Right lobe of liver (tissue), 6 donors: ENCODE results near the gene ZCCHC7. TPM values are rescaled to one million over a fixed set of nuclear protein-coding genes. Genes with fewer than 3 reads are reported as not detected.
"Not testable (repeated sequence)": the region's sequence is repeated elsewhere in the genome, so short reads cannot be mapped to it uniquely, and the experiment has no call there.

Experiments
- ATAC-seq, 4 donors: fragments of 200-7000 bp; cut with Tn5 transposase; one replicate each; pipeline ENCODE4 v1.9.1; 2020; ENCODE audit warnings: mild to moderate bottlenecking in 4 of 4, moderate library complexity in 4 of 4
- DNase-seq, 3 donors: peaks; one replicate each; pipeline ENCODE4 v3.0.0-alpha.2; 2020
- H3K27ac ChIP-seq, 3 donors: fragments of 200-600 bp; one replicate each; pipeline ENCODE4 v1.8.0; 2022
- H3K27me3 ChIP-seq, 2 donors: fragments of 200-600 bp; one replicate each; pipeline ENCODE4 v1.8.0; 2022
- H3K36me3 ChIP-seq, 4 donors: fragments of 200-600 bp; sonication (generic) in 1 of 4; one replicate each; pipeline versions ENCODE4 v1.5.1 to v1.8.0; 2017 to 2022; ENCODE audit warnings: control low read depth in 1 of 4
- H3K4me1 ChIP-seq, 4 donors: fragments of 200-600 bp; sonication (generic) in 1 of 4; one replicate each; pipeline versions ENCODE4 v1.5.1 to v1.8.0; 2017 to 2022; ENCODE audit warnings: control low read depth in 1 of 4
- H3K4me3 ChIP-seq, 3 donors: fragments of 200-600 bp; one replicate each; pipeline ENCODE4 v1.8.0; 2022
- H3K9me3 ChIP-seq, 4 donors: fragments of 200-600 bp; sonication (generic) in 1 of 4; one replicate each; pipeline versions ENCODE4 v1.5.1 to v1.8.0; 2017 to 2022; ENCODE audit warnings: control low read depth in 1 of 4
- CTCF ChIP-seq, 4 donors: fragments of 200-600 bp in 3 of 4; fragments of 450-650 bp in 1 of 4; IDR thresholded peaks; one replicate each; pipeline versions ENCODE4 v1.5.1 to v1.8.0; 2016 to 2022; ENCODE audit warnings: antibody characterized with exemption in 4 of 4, mild to moderate bottlenecking in 2 of 4
- POLR2A ChIP-seq: fragments of 450-650 bp; IDR thresholded peaks from one replicate; pipeline ENCODE4 v1.6.1; 2017; ENCODE audit warnings: antibody characterized with exemption, mild to moderate bottlenecking
- WGBS: methylation state at CpG from one replicate; pipeline ENCODE4 v1.1.6; 2018; ENCODE audit warnings: low coverage, low lambda C conversion rate; ENCODE audit not compliant: insufficient coverage; ENCODE audit errors: missing lambda C conversion rate; 5-methylcytosine and 5-hydroxymethylcytosine counted together
- intact Hi-C, 2 donors: fragments of 100-400 bp; cut with DNase I; formaldehyde crosslinking; loops; one replicate each; pipeline versions ENCODE4 v1.11.2 to v1.14.1; 2022
- total RNA-seq, 6 experiments: library from RNA; depleted of rRNA in 2 of 6; stranded (reverse); fragments of >200 nt in 2 of 6; fragmentation: NEBNext Ultra II Directional in 3 of 6; extraction: Animal tissue kit (Norgen Biotek cat#: 25700) in 3 of 6; gene quantifications; one replicate each; pipeline versions ENCODE4 v1.1.0 to v1.2.4, GENCODE V29; 2016 to 2023
- donor health status: DM: no; HTN: yes; CAD: no.
- donor health status: DM: no; HTN: no; CAD: no.
- donor health status: DM: no; HTN: no; CAD: no.
- donor health status: DM: no; HTN: yes; CAD: no.
- donor health status: DM: no; HTN: yes; CAD: no.

Gene ZCCHC7
- total RNA-seq, 6 experiments from 2014 or later, result 5.9 to 10.0 (median 7.2) TPM

GRCh38 chr9:37390759-37391158 lies 270.4 kb downstream of the ZCCHC7 start:
- no peaks in the 10 kb centered on the region for H3K4me1 ChIP-seq
- H3K36me3 ChIP-seq, result no peaks in the 10 kb centered on the region
- H3K27me3 ChIP-seq, result no peaks in the 10 kb centered on the region
- intact Hi-C loops, result no loop called here
- DNase-seq (no peak), ATAC-seq (peak; percentile 62 to 78 (median 71))
- H3K27ac ChIP-seq, result no peak overlapping the region
- TF ChIP-seq POLR2A (no peak), CTCF (IDR thresholded peaks at IDR 0.05) (peak; percentile 22 to 50 (median 36))
- no peak overlapping the region for H3K4me3 ChIP-seq
- 30% methylated on average over 7 of the region's 7 CpGs for WGBS
- H3K9me3 ChIP-seq, result no peaks in the 10 kb centered on the region

GRCh38 chr9:37392272-37392671 lies 271.9 kb downstream of the ZCCHC7 start:
- H3K9me3 ChIP-seq, result no peaks in the 10 kb centered on the region
- H3K4me3 ChIP-seq, result no peak overlapping the region
- H3K27ac ChIP-seq, result no peak overlapping the region
- H3K36me3 ChIP-seq, result no peaks in the 10 kb centered on the region
- DNase-seq (no peak), ATAC-seq (no peak)
- no peaks in the 10 kb centered on the region for H3K27me3 ChIP-seq
- H3K4me1 ChIP-seq, result no peaks in the 10 kb centered on the region
- WGBS, result 76% methylated on average over 6 of the region's 8 CpGs
- no peak for TF ChIP-seq CTCF (IDR thresholded peaks at IDR 0.05)
- TF ChIP-seq POLR2A, result no peak
- intact Hi-C loops, result no loop called here

- WGBS, result 74% methylated on average over 8 of the region's 12 CpGs
- TF ChIP-seq POLR2A (no peak), CTCF (IDR thresholded peaks at IDR 0.05) (no peak)
- intact Hi-C loops, result no loop called here
- no peak for DNase-seq
- Histone ChIP-seq H3K4me3 (no peak overlapping the region), H3K36me3 (no peaks in the 10 kb centered on the region), H3K4me1 (peaks cover 0 to 7% (median 3%) of the 10 kb centered on the region in 4 donors), H3K27ac (no peak overlapping the region), H3K9me3 (no peaks in the 10 kb centered on the region), H3K27me3 (no peaks in the 10 kb centered on the region)
- ATAC-seq, result no peak
Observed at GRCh38 chr9:37395229-37395628, 274.9 kb downstream of the ZCCHC7 start.

- no peaks in the 10 kb centered on the region for H3K36me3 ChIP-seq
- DNase-seq (no peak), ATAC-seq (no peak)
- WGBS, result 80% methylated on average over 7 of the region's 8 CpGs
- no peaks in the 10 kb centered on the region for H3K9me3 ChIP-seq
- intact Hi-C loops, result no loop called here
- TF ChIP-seq POLR2A (no peak), CTCF (IDR thresholded peaks at IDR 0.05) (no peak)
- H3K27ac ChIP-seq, result no peak overlapping the region
- peaks cover 0 to 7% (median 3%) of the 10 kb centered on the region in 4 donors for H3K4me1 ChIP-seq
- H3K4me3 ChIP-seq, result no peak overlapping the region
- H3K27me3 ChIP-seq, result no peaks in the 10 kb centered on the region
Observed at GRCh38 chr9:37395663-37396062, 275.3 kb downstream of the ZCCHC7 start.

- ATAC-seq, H3K4me3 ChIP-seq, H3K4me1 ChIP-seq, DNase-seq, H3K27ac ChIP-seq, H3K9me3 ChIP-seq, H3K36me3 ChIP-seq, intact Hi-C loops, H3K27me3 ChIP-seq: not testable (repeated sequence)
- 92% methylated on average over 3 of the region's 3 CpGs for WGBS
Observed at GRCh38 chr9:37397948-37398347, 277.6 kb downstream of the ZCCHC7 start.
